Nephron progenitor cell (in vitro differentiated cells): ENCODE data around the gene UAP1.

Experiments
- DNase-seq: peaks from one replicate; pipeline ENCODE4 v3.0.0; 2021
- H3K27ac Mint-ChIP-seq: 2 replicates; pipeline ENCODE4 v1.8.0; 2021; ENCODE audit warnings: mild to moderate bottlenecking, moderate library complexity, mixed read lengths
- H3K27me3 Mint-ChIP-seq: 2 replicates; pipeline ENCODE4 v1.8.0; 2021; ENCODE audit warnings: mild to moderate bottlenecking, low read depth, mixed read lengths; ENCODE audit not compliant: poor library complexity
- H3K36me3 Mint-ChIP-seq: 2 replicates; pipeline ENCODE4 v1.8.0; 2021; ENCODE audit warnings: low read depth, mixed read lengths
- H3K4me1 Mint-ChIP-seq: 2 replicates; pipeline ENCODE4 v1.8.0; 2021; ENCODE audit warnings: mixed read lengths
- H3K4me3 Mint-ChIP-seq: 2 replicates; pipeline ENCODE4 v1.8.0; 2021; ENCODE audit warnings: mild to moderate bottlenecking, moderate library complexity, mixed read lengths
- H3K9me3 Mint-ChIP-seq: 2 replicates; pipeline ENCODE4 v1.8.0; 2021; ENCODE audit warnings: mild to moderate bottlenecking, moderate library complexity, mixed read lengths
- TF ChIP-seq, protein P1 (sequence below): fragments of 200-600 bp; sonication (generic); IDR thresholded peaks from 2 replicates; pipeline ENCODE4 v1.5.0; 2021; ENCODE audit warnings: antibody characterized with exemption

The UAP1 gene

GRCh38 chr1:162612606-162613400, 51.3 kb downstream of the UAP1 start:
- Mint-ChIP-seq H3K36me3 (peaks cover 29% of the 10 kb centered on the region), H3K4me3 (no peak overlapping the region), H3K4me1 (peaks cover 8% of the 10 kb centered on the region), H3K27ac (no peak overlapping the region), H3K27me3 (peaks cover 5% of the 10 kb centered on the region), H3K9me3 (peaks cover 32% of the 10 kb centered on the region)
- TF ChIP-seq, protein P1, sequence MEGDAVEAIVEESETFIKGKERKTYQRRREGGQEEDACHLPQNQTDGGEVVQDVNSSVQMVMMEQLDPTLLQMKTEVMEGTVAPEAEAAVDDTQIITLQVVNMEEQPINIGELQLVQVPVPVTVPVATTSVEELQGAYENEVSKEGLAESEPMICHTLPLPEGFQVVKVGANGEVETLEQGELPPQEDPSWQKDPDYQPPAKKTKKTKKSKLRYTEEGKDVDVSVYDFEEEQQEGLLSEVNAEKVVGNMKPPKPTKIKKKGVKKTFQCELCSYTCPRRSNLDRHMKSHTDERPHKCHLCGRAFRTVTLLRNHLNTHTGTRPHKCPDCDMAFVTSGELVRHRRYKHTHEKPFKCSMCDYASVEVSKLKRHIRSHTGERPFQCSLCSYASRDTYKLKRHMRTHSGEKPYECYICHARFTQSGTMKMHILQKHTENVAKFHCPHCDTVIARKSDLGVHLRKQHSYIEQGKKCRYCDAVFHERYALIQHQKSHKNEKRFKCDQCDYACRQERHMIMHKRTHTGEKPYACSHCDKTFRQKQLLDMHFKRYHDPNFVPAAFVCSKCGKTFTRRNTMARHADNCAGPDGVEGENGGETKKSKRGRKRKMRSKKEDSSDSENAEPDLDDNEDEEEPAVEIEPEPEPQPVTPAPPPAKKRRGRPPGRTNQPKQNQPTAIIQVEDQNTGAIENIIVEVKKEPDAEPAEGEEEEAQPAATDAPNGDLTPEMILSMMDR = no peak
- no peak for DNase-seq

DNA sequence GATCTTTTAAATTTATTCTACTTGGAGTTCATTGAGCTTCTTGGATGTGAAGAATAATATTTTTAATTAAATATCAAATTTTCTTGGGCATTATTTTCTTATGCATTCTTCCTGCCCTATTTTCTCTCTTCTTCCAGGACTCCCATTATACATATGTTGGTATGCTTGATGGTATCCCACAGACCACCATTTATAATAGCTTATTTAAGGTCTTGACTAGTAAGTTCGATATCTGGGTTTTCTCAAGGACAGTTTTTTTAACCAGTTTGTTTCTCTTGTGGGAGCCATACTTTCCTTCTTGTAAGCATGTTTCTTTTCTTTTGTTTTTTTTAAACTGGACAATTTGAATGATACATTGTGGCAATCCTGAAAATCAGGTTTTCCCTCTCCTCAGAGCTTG, 55.3 kb downstream of the UAP1 start:
- H3K4me3 Mint-ChIP-seq = no peak overlapping the region
- TF ChIP-seq, protein P1 = no peak
- DNase-seq = no peak
- H3K4me1 Mint-ChIP-seq = peaks cover 18% of the 10 kb centered on the region
- H3K36me3 Mint-ChIP-seq = peaks cover 44% of the 10 kb centered on the region
- H3K27ac Mint-ChIP-seq = no peak overlapping the region
- H3K9me3 Mint-ChIP-seq = peaks cover 46% of the 10 kb centered on the region
- no peaks in the 10 kb centered on the region for H3K27me3 Mint-ChIP-seq

DNA sequence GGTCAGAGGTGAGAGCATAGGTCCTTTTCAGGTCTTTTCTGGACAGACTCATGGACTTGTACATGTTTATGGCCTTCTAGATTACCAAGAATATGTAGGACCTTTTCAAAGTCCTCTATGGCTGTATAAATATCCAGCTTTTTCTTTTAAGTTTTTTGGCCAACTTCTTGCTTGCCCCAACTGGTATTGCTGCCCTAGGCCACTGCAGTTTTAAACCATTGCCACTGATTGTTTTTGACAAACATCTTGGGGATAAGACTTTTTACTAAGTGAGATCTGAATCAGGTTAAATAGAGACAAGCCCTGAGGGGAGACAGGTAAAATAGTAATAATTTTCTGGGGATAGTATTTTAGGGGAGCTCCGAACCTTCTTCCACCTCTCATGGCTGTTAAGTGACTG, 56.0 kb downstream of the UAP1 start:
- H3K4me3 Mint-ChIP-seq = no peak overlapping the region

GRCh38 chr1:162619076-162619475, 57.6 kb downstream of the UAP1 start:
- H3K27ac Mint-ChIP-seq = no peak overlapping the region

More for the DNA sequence above, 56.0 kb downstream of the UAP1 start:
- Mint-ChIP-seq H3K27ac (no peak overlapping the region), H3K36me3 (peaks cover 44% of the 10 kb centered on the region), H3K4me1 (peaks cover 15% of the 10 kb centered on the region), H3K27me3 (no peaks in the 10 kb centered on the region), H3K9me3 (peaks cover 46% of the 10 kb centered on the region)
- TF ChIP-seq, protein P1 = no peak
- no peak for DNase-seq

DNA sequence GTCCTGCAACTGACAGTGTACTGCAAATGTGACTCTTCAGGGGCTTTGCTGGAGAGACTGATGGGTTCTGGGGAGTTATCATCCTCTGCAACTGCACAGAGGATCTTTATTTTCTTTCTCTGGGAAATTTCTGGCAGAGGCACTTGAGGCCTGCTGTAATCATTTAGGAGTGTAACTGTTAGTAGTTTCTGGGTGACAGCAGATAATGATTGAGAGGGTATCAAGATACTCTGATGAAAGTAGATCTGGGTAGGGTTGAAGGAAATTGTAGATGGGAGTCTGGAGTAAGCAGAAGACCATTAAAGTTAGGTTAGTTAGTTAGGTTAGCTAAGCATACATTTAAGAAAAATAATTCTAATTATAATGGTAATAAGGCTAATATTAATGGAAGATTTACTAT, 59.7 kb downstream of the UAP1 start:
- TF ChIP-seq, protein P1 = no peak
- Mint-ChIP-seq H3K9me3 (peaks cover 30% of the 10 kb centered on the region), H3K27ac (peak overlapping the region; percentile 66), H3K4me3 (no peak overlapping the region), H3K36me3 (peaks cover 30% of the 10 kb centered on the region), H3K27me3 (peaks cover 4% of the 10 kb centered on the region), H3K4me1 (peaks cover 15% of the 10 kb centered on the region)
- DNase-seq = no peak

More at GRCh38 chr1:162619076-162619475, 57.6 kb downstream of the UAP1 start:
- TF ChIP-seq, protein P1 = no peak
- H3K36me3 Mint-ChIP-seq = peaks cover 44% of the 10 kb centered on the region
- DNase-seq = no peak
- no peak overlapping the region for H3K4me3 Mint-ChIP-seq
- H3K4me1 Mint-ChIP-seq = peaks cover 15% of the 10 kb centered on the region
- peaks cover 46% of the 10 kb centered on the region for H3K9me3 Mint-ChIP-seq
- no peaks in the 10 kb centered on the region for H3K27me3 Mint-ChIP-seq

GRCh38 chr1:162625679-162626078, 64.2 kb downstream of the UAP1 start:
- Mint-ChIP-seq H3K27me3 (peaks cover 4% of the 10 kb centered on the region), H3K27ac (no peak overlapping the region), H3K9me3 (no peaks in the 10 kb centered on the region), H3K4me1 (peaks cover 22% of the 10 kb centered on the region), H3K4me3 (no peak overlapping the region), H3K36me3 (no peaks in the 10 kb centered on the region)
- TF ChIP-seq, protein P1 = no peak
- DNase-seq = no peak
